ENCODE data around the gene CDC42.

Gene CDC42

GRCh38 chr1:22057861-22058260, 5.4 kb downstream of the CDC42 start:
- in situ Hi-C loops (cut with MboI; ENCODE audit: low pct_unique_long_range_greater_than_20kb, low sequenced_read_pairs, unreplicated experiment) = no loop called here
- no peak for TF ChIP-seq CTCF (IDR thresholded peaks at IDR 0.05; ENCODE audit: extremely low read depth, insufficient read depth, missing control alignments)
- DNase-seq (ENCODE audit: low spot score) = no peak

- no peak for DNase-seq (ENCODE audit: low spot score)
- in situ Hi-C loops (cut with MboI; ENCODE audit: low pct_unique_long_range_greater_than_20kb, low sequenced_read_pairs, unreplicated experiment) = no loop called here
- no peak for TF ChIP-seq CTCF (IDR thresholded peaks at IDR 0.05; ENCODE audit: extremely low read depth, insufficient read depth, missing control alignments)
These were observed 12.4 kb downstream of the CDC42 start for GRCh38 chr1:22064751-22065402.

- TF ChIP-seq CTCF (IDR thresholded peaks at IDR 0.05; ENCODE audit: extremely low read depth, insufficient read depth, missing control alignments) = no peak
- DNase-seq (ENCODE audit: low spot score) = no peak
- in situ Hi-C loops (cut with MboI; ENCODE audit: low pct_unique_long_range_greater_than_20kb, low sequenced_read_pairs, unreplicated experiment) = no loop called here
These were observed 19.0 kb downstream of the CDC42 start for GRCh38 chr1:22071511-22071910.

GRCh38 chr1:22074803-22075202, 22.3 kb downstream of the CDC42 start:
- in situ Hi-C loops (cut with MboI; ENCODE audit: low pct_unique_long_range_greater_than_20kb, low sequenced_read_pairs, unreplicated experiment) = no loop called here
- no peak for DNase-seq (ENCODE audit: low spot score)
- no peak for TF ChIP-seq CTCF (IDR thresholded peaks at IDR 0.05; ENCODE audit: extremely low read depth, insufficient read depth, missing control alignments)

GRCh38 chr1:22075718-22076117, 23.2 kb downstream of the CDC42 start:
- no peak for TF ChIP-seq CTCF (IDR thresholded peaks at IDR 0.05; ENCODE audit: extremely low read depth, insufficient read depth, missing control alignments)
- no peak for DNase-seq (ENCODE audit: low spot score)
- in situ Hi-C loops (cut with MboI; ENCODE audit: low pct_unique_long_range_greater_than_20kb, low sequenced_read_pairs, unreplicated experiment) = no loop called here

GRCh38 chr1:22076346-22076745, 23.8 kb downstream of the CDC42 start:
- in situ Hi-C loops (cut with MboI; ENCODE audit: low pct_unique_long_range_greater_than_20kb, low sequenced_read_pairs, unreplicated experiment) = no loop called here
- TF ChIP-seq CTCF (IDR thresholded peaks at IDR 0.05; ENCODE audit: extremely low read depth, insufficient read depth, missing control alignments) = no peak
- no peak for DNase-seq (ENCODE audit: low spot score)

Measured in GM13977 (cell line).